Stimulated activated CD4-positive, alpha-beta T cell treated with anti-CD3 and anti-CD28 coated beads, Interleukin-1b, Interleukin-23, amount 100 ng/mL, for 4 hours (primary cell): Measurements from ENCODE around the gene PPP1R3G.

Source experiments
- DNase-seq, 2 donors: peaks; one replicate each; pipeline ENCODE4 v3.0.0-alpha.2; 2020; ENCODE audit warnings: low read depth in 2 of 2

The PPP1R3G gene

GRCh38 chr6:5072440-5072839, 12.7 kb upstream of the PPP1R3G start:
- DNase-seq: no peak

- no peak for DNase-seq
Observed at GRCh38 chr6:5073992-5074391, 11.1 kb upstream of the PPP1R3G start.

- DNase-seq: no peak
Observed at GRCh38 chr6:5076931-5077330, 8.2 kb upstream of the PPP1R3G start.

- DNase-seq: no peak
Observed at GRCh38 chr6:5078121-5078669, 6.9 kb upstream of the PPP1R3G start.

GRCh38 chr6:5079692-5080091, 5.4 kb upstream of the PPP1R3G start:
- DNase-seq: no peak

GRCh38 chr6:5080574-5080973, 4.6 kb upstream of the PPP1R3G start:
- no peak for DNase-seq

- no peak for DNase-seq
Observed at GRCh38 chr6:5081182-5081581, 4.0 kb upstream of the PPP1R3G start.

- DNase-seq: no peak
Observed at GRCh38 chr6:5081955-5082354, 3.2 kb upstream of the PPP1R3G start.

- no peak for DNase-seq
Observed at GRCh38 chr6:5082487-5083306, 2.4 kb upstream of the PPP1R3G start.

GRCh38 chr6:5083307-5083583, 1.9 kb upstream of the PPP1R3G start:
- no peak for DNase-seq

- no peak for DNase-seq
Observed at GRCh38 chr6:5083813-5084359, 1.3 kb upstream of the PPP1R3G start.

- DNase-seq: no peak
Observed at GRCh38 chr6:5084360-5084780, 771 bp upstream of the PPP1R3G start.

GRCh38 chr6:5085648-5086293, 630 bp downstream of the PPP1R3G start:
- no peak for DNase-seq

- DNase-seq: no peak
Observed at GRCh38 chr6:5086294-5086890, 1.3 kb downstream of the PPP1R3G start.

- no peak for DNase-seq
Observed at GRCh38 chr6:5087389-5087788, 2.2 kb downstream of the PPP1R3G start.

GRCh38 chr6:5088780-5089179, 3.6 kb downstream of the PPP1R3G start:
- no peak for DNase-seq

- DNase-seq: no peak
Observed at GRCh38 chr6:5089481-5090438, 4.6 kb downstream of the PPP1R3G start.

- no peak for DNase-seq
Observed at GRCh38 chr6:5090603-5091002, 5.5 kb downstream of the PPP1R3G start.

GRCh38 chr6:5091210-5092069, 6.3 kb downstream of the PPP1R3G start:
- no peak for DNase-seq

GRCh38 chr6:5093231-5094015, 8.3 kb downstream of the PPP1R3G start:
- no peak for DNase-seq
